ENCODE data around the gene CNTD1.
A peak's percentile ranks its signal among the peaks of the same experiment; 100 is the strongest.

The CNTD1 gene

GRCh38 chr17:42779304-42779935 is 19.2 kb upstream of the CNTD1 start:
- Histone ChIP-seq H2BK5ac (ENCODE audit: low read depth, low read length, poor library complexity) (no peak overlapping the region), H3K4me3 (ENCODE audit: low read depth, low read length) (no peak overlapping the region), H4K8ac (ENCODE audit: low read depth, low read length) (no peak overlapping the region), H3K18ac (ENCODE audit: low read length) (no peak overlapping the region), H3K23ac (ENCODE audit: low read length) (no peak overlapping the region), H3K4me1 (ENCODE audit: control insufficient read depth in 1 of 2, insufficient read depth in 2 of 2, low read length in 2 of 2) (peaks cover 24 to 29% of the 10 kb centered on the region in 2 experiments), H3K27ac (ENCODE audit: low read depth, low read length) (no peak overlapping the region), H3K9ac (ENCODE audit: low read length) (no peak overlapping the region), H2BK12ac (ENCODE audit: low read length) (no peak overlapping the region), H3K79me1 (ENCODE audit: low read length) (peaks cover 4% of the 10 kb centered on the region), H3K27me3 (ENCODE audit: insufficient read depth, low read length) (peaks cover 9% of the 10 kb centered on the region), H3K14ac (ENCODE audit: low read length) (no peak overlapping the region), H3K79me2 (ENCODE audit: control insufficient read depth, insufficient read depth, low read length, poor library complexity) (peaks cover 4% of the 10 kb centered on the region), H4K91ac (ENCODE audit: low read depth, low read length) (no peak overlapping the region), H3K4me2 (ENCODE audit: low read length) (peak overlapping the region; percentile 61), H4K12ac (ENCODE audit: low read depth, low read length) (no peak overlapping the region), H2AK5ac (ENCODE audit: low read length) (no peak overlapping the region), H3K4ac (ENCODE audit: low read depth, low read length) (no peak overlapping the region), H3K9me3 (ENCODE audit: insufficient read depth, low read depth, low read length) (no peaks in the 10 kb centered on the region), H3K36me3 (ENCODE audit: control insufficient read depth in 1 of 2, insufficient read depth in 2 of 2, low read length in 2 of 2) (peaks cover 22 to 29% of the 10 kb centered on the region in 2 experiments), H2BK120ac (ENCODE audit: insufficient read depth, low read length, poor library complexity) (no peak overlapping the region), H2AFZ (ENCODE audit: insufficient read depth, low read length, poor library complexity) (no peak overlapping the region)
- no CpG with 5 or more reads among the region's 3 CpGs for WGBS (ENCODE audit: extremely low coverage, insufficient coverage, insufficient read length)
- DNase-seq: no peak

GRCh38 chr17:42779936-42780850 is 18.5 kb upstream of the CNTD1 start, which contains the start of gene WNK4:
TSS of gene WNK4 (plus strand) at chr17:42780610. CDS start at chr17:42780699, 89 bp downstream.
- Histone ChIP-seq H3K4me3 (ENCODE audit: low read depth, low read length) (peak within 1 kb of the TSS; percentile 60), H3K4ac (ENCODE audit: low read depth, low read length) (no peak within 1 kb of the TSS), H4K91ac (ENCODE audit: low read depth, low read length) (no peak within 1 kb of the TSS), H3K27ac (ENCODE audit: low read depth, low read length) (no peak within 1 kb of the TSS), H3K4me2 (ENCODE audit: low read length) (peak within 1 kb of the TSS; percentile 61), H3K4me1 (ENCODE audit: control insufficient read depth in 1 of 2, insufficient read depth in 2 of 2, low read length in 2 of 2) (peaks cover 24 to 29% of the 10 kb centered on the region in 2 experiments), H3K36me3 (ENCODE audit: control insufficient read depth in 1 of 2, insufficient read depth in 2 of 2, low read length in 2 of 2) (peaks cover 21 to 26% of the 10 kb centered on the region in 2 experiments), H3K9ac (ENCODE audit: low read length) (peak within 1 kb of the TSS; percentile 50), H3K27me3 (ENCODE audit: insufficient read depth, low read length) (peaks cover 9% of the 10 kb centered on the region), H3K18ac (ENCODE audit: low read length) (peak within 1 kb of the TSS; percentile 47), H2AK5ac (ENCODE audit: low read length) (no peak within 1 kb of the TSS), H2BK12ac (ENCODE audit: low read length) (no peak within 1 kb of the TSS), H3K14ac (ENCODE audit: low read length) (peak within 1 kb of the TSS; percentile 30), H3K23ac (ENCODE audit: low read length) (no peak within 1 kb of the TSS), H3K79me1 (ENCODE audit: low read length) (peaks cover 4% of the 10 kb centered on the region), H4K8ac (ENCODE audit: low read depth, low read length) (peak within 1 kb of the TSS; percentile 59), H2BK5ac (ENCODE audit: low read depth, low read length, poor library complexity) (no peak within 1 kb of the TSS), H4K12ac (ENCODE audit: low read depth, low read length) (peak within 1 kb of the TSS; percentile 24), H2AFZ (ENCODE audit: insufficient read depth, low read length, poor library complexity) (peak within 1 kb of the TSS; percentile 67), H2BK120ac (ENCODE audit: insufficient read depth, low read length, poor library complexity) (no peak within 1 kb of the TSS), H3K79me2 (ENCODE audit: control insufficient read depth, insufficient read depth, low read length, poor library complexity) (peaks cover 4% of the 10 kb centered on the region), H3K9me3 (ENCODE audit: insufficient read depth, low read depth, low read length) (no peaks in the 10 kb centered on the region)
- peak in 1 of 2 donors; percentile 15 for DNase-seq
- WGBS (ENCODE audit: extremely low coverage, insufficient coverage, insufficient read length): no CpG with 5 or more reads among the region's 65 CpGs

- peaks cover 18% of the 10 kb centered on the region in 2 experiments for H3K36me3 ChIP-seq (ENCODE audit: control insufficient read depth in 1 of 2, insufficient read depth in 2 of 2, low read length in 2 of 2)
- WGBS (ENCODE audit: extremely low coverage, insufficient coverage, insufficient read length): no CpG with 5 or more reads among the region's 39 CpGs
- peak overlapping the region; percentile 47 for H3K18ac ChIP-seq (ENCODE audit: low read length)
- H4K12ac ChIP-seq (ENCODE audit: low read depth, low read length): peak overlapping the region; percentile 24
- peak overlapping the region; percentile 30 for H3K14ac ChIP-seq (ENCODE audit: low read length)
- peak overlapping the region; percentile 59 for H4K8ac ChIP-seq (ENCODE audit: low read depth, low read length)
- H3K79me2 ChIP-seq (ENCODE audit: control insufficient read depth, insufficient read depth, low read length, poor library complexity): peaks cover 4% of the 10 kb centered on the region
- no peak overlapping the region for H2BK5ac ChIP-seq (ENCODE audit: low read depth, low read length, poor library complexity)
- H2AFZ ChIP-seq (ENCODE audit: insufficient read depth, low read length, poor library complexity): peak overlapping the region; percentile 67
- H4K91ac ChIP-seq (ENCODE audit: low read depth, low read length): no peak overlapping the region
- peak overlapping the region; percentile 60 for H3K4me3 ChIP-seq (ENCODE audit: low read depth, low read length)
- no peak overlapping the region for H3K9ac ChIP-seq (ENCODE audit: low read length)
- H3K4ac ChIP-seq (ENCODE audit: low read depth, low read length): no peak overlapping the region
- peak overlapping the region; percentile 61 for H3K4me2 ChIP-seq (ENCODE audit: low read length)
- no peak overlapping the region for H2BK120ac ChIP-seq (ENCODE audit: insufficient read depth, low read length, poor library complexity)
- no peak overlapping the region for H2AK5ac ChIP-seq (ENCODE audit: low read length)
- no peak overlapping the region for H3K27ac ChIP-seq (ENCODE audit: low read depth, low read length)
- peaks cover 24 to 29% of the 10 kb centered on the region in 2 experiments for H3K4me1 ChIP-seq (ENCODE audit: control insufficient read depth in 1 of 2, insufficient read depth in 2 of 2, low read length in 2 of 2)
- H3K79me1 ChIP-seq (ENCODE audit: low read length): peaks cover 4% of the 10 kb centered on the region
- H2BK12ac ChIP-seq (ENCODE audit: low read length): no peak overlapping the region
- no peaks in the 10 kb centered on the region for H3K9me3 ChIP-seq (ENCODE audit: insufficient read depth, low read depth, low read length)
- DNase-seq: no peak
- H3K27me3 ChIP-seq (ENCODE audit: insufficient read depth, low read length): peaks cover 9% of the 10 kb centered on the region
- no peak overlapping the region for H3K23ac ChIP-seq (ENCODE audit: low read length)
Observed at GRCh38 chr17:42780851-42781638, 17.6 kb upstream of the CNTD1 start.

GRCh38 chr17:42781639-42782165 is 17.0 kb upstream of the CNTD1 start:
- Histone ChIP-seq H3K4ac (ENCODE audit: low read depth, low read length) (no peak overlapping the region), H4K91ac (ENCODE audit: low read depth, low read length) (no peak overlapping the region), H3K27me3 (ENCODE audit: insufficient read depth, low read length) (peaks cover 9% of the 10 kb centered on the region), H3K4me2 (ENCODE audit: low read length) (no peak overlapping the region), H3K9ac (ENCODE audit: low read length) (no peak overlapping the region), H3K36me3 (ENCODE audit: control insufficient read depth in 1 of 2, insufficient read depth in 2 of 2, low read length in 2 of 2) (peaks cover 16 to 18% of the 10 kb centered on the region in 2 experiments), H3K14ac (ENCODE audit: low read length) (no peak overlapping the region), H4K12ac (ENCODE audit: low read depth, low read length) (no peak overlapping the region), H3K18ac (ENCODE audit: low read length) (no peak overlapping the region), H3K4me3 (ENCODE audit: low read depth, low read length) (no peak overlapping the region), H3K9me3 (ENCODE audit: insufficient read depth, low read depth, low read length) (no peaks in the 10 kb centered on the region), H3K4me1 (ENCODE audit: control insufficient read depth in 1 of 2, insufficient read depth in 2 of 2, low read length in 2 of 2) (peaks cover 24 to 29% of the 10 kb centered on the region in 2 experiments), H3K79me1 (ENCODE audit: low read length) (peaks cover 4% of the 10 kb centered on the region), H3K23ac (ENCODE audit: low read length) (no peak overlapping the region), H2BK120ac (ENCODE audit: insufficient read depth, low read length, poor library complexity) (no peak overlapping the region), H2BK12ac (ENCODE audit: low read length) (no peak overlapping the region), H4K8ac (ENCODE audit: low read depth, low read length) (no peak overlapping the region), H3K27ac (ENCODE audit: low read depth, low read length) (no peak overlapping the region), H2AK5ac (ENCODE audit: low read length) (no peak overlapping the region), H2AFZ (ENCODE audit: insufficient read depth, low read length, poor library complexity) (no peak overlapping the region), H2BK5ac (ENCODE audit: low read depth, low read length, poor library complexity) (no peak overlapping the region), H3K79me2 (ENCODE audit: control insufficient read depth, insufficient read depth, low read length, poor library complexity) (peaks cover 4% of the 10 kb centered on the region)
- no peak for DNase-seq
- no CpG with 5 or more reads among the region's 10 CpGs for WGBS (ENCODE audit: extremely low coverage, insufficient coverage, insufficient read length)

Measured in trophoblast cell (in vitro differentiated cells and primary cell).